PC-9 (cell line): Measurements from ENCODE around the gene KPNA6. TPM values are rescaled to one million over a fixed set of nuclear protein-coding genes. Genes with fewer than 3 reads are reported as not detected.

Source experiments
- BruUV-seq: library from RNA; stranded (reverse); fragments of 400-500 nt; replicated peaks from 2 replicates; lab custom pipeline; 2021; lab: Mats Ljungman, UMichigan
- CTCF ChIA-PET: fragments of 300-600 bp; sonication (Branson Sonifier 250); formaldehyde crosslinking; loops from one replicate; lab custom pipeline; 2022; ENCODE audit warnings: antibody characterized with exemption; lab: Charles Lee
- POLR2A ChIA-PET: fragments of 300-600 bp; sonication (Branson Sonifier 250); formaldehyde crosslinking; loops from one replicate; lab custom pipeline; 2022; ENCODE audit warnings: antibody characterized with exemption; ENCODE audit not compliant: unreplicated experiment; lab: Charles Lee
- DNase-seq, 2 experiments: peaks; one replicate each; pipeline versions ENCODE4 v3.0.0 to v3.0.0-alpha.2; 2015 to 2022; ENCODE audit warnings: mixed read lengths in 1 of 2
- H2AFZ ChIP-seq: fragments of 200-600 bp; sonication (generic); 2 replicates; pipeline ENCODE4 v1.8.1; 2017; ENCODE audit warnings: antibody characterized with exemption
- H3F3A ChIP-seq: fragments of 200-600 bp; sonication (generic); 2 replicates; pipeline ENCODE4 v1.8.1; 2017; ENCODE audit warnings: antibody characterized with exemption, mild to moderate bottlenecking, low read depth; ENCODE audit not compliant: insufficient read depth
- H3K27ac ChIP-seq: fragments of 200-600 bp; sonication (generic); 2 replicates; pipeline ENCODE4 v1.6.1; 2016; ENCODE audit warnings: mixed run types
- H3K27me3 ChIP-seq: fragments of 200-600 bp; sonication (generic); 2 replicates; pipeline ENCODE4 v1.6.1; 2016; ENCODE audit warnings: low read depth, mixed run types; ENCODE audit not compliant: insufficient read depth
- H3K36me3 ChIP-seq: fragments of 200-600 bp; sonication (generic); 2 replicates; pipeline ENCODE4 v1.6.1; 2016; ENCODE audit warnings: low read depth, mixed run types
- H3K4me1 ChIP-seq: fragments of 200-600 bp; sonication (generic); replicated peaks from 2 replicates; pipeline ENCODE4 v1.6.1; 2016; ENCODE audit warnings: mixed run types; ENCODE audit not compliant: insufficient read depth
- H3K4me2 ChIP-seq: fragments of 200-600 bp; sonication (generic); 2 replicates; pipeline ENCODE4 v1.6.1; 2017; ENCODE audit warnings: mixed run types
- H3K4me3 ChIP-seq: fragments of 200-600 bp; sonication (generic); 2 replicates; pipeline ENCODE4 v1.6.1; 2016; ENCODE audit warnings: mixed run types
- H3K79me2 ChIP-seq: fragments of 200-600 bp; sonication (generic); 2 replicates; pipeline ENCODE4 v1.6.1; 2017; ENCODE audit warnings: low read depth, mixed run types
- H3K9me2 ChIP-seq: fragments of 200-600 bp; sonication (generic); 2 replicates; pipeline ENCODE4 v1.8.1; 2017; ENCODE audit warnings: mild to moderate bottlenecking; ENCODE audit not compliant: insufficient read depth
- H3K9me3 ChIP-seq: fragments of 200-600 bp; sonication (generic); 2 replicates; pipeline ENCODE4 v1.8.1; 2016; ENCODE audit warnings: low read depth; ENCODE audit not compliant: insufficient read depth
- H4K20me1 ChIP-seq: fragments of 200-600 bp; sonication (generic); 2 replicates; pipeline ENCODE4 v1.8.1; 2017; ENCODE audit not compliant: insufficient read depth
- CTCF ChIP-seq: fragments of 200-600 bp; sonication (generic); conservative IDR thresholded peaks from 2 replicates; pipeline ENCODE4 v1.6.1; 2017; ENCODE audit warnings: mixed run types, antibody characterized with exemption, mild to moderate bottlenecking, moderate library complexity
- EZH2 ChIP-seq: fragments of 200-600 bp; sonication (generic); IDR thresholded peaks from 2 replicates; pipeline ENCODE4 v1.8.0; 2017; ENCODE audit warnings: antibody characterized with exemption, low read depth
- intact Hi-C: fragments of 100-400 bp; cut with micrococcal nuclease; formaldehyde crosslinking; loops from one replicate; pipeline ENCODE4 v1.10.0; 2022; ENCODE audit not compliant: unreplicated experiment
- total RNA-seq: library from RNA; stranded (reverse); gene quantifications from 2 replicates; pipeline ENCODE4 v1.2.3, GENCODE V29; 2021

Gene KPNA6
- total RNA-seq, 1 experiment from 2014 or later, result 89.9 TPM

DNA sequence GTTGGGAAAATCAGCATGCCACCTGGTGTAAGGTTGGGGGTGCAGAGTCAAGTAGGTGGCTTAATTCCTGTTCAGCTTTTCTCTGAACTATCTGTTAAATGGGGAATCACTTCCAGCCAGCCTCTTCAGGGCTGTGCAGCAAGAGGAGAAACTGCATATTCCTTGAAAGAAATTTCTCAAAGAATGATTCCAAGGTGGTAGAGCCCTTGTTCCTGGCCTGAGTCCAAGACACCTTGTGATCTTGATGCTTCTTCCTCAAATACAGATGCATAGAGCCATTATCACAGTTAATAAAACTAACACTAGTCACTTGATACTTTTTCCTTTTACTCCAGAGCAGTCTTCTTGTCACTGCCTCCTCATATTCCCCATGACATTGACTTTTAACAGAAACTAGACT lies 76.8 kb downstream of the KPNA6 start:
- Histone ChIP-seq H3K27ac (no peak overlapping the region), H3K79me2 (peaks cover 67% of the 10 kb centered on the region), H2AFZ (no peak overlapping the region), H3K4me2 (no peak overlapping the region), H4K20me1 (peaks cover 28% of the 10 kb centered on the region; the same call in 1 of the 2 replicates), H3K36me3 (peaks cover 72% of the 10 kb centered on the region), H3F3A (peaks cover 17% of the 10 kb centered on the region; the same call in 1 of the 2 replicates), H3K9me3 (no peaks in the 10 kb centered on the region), H3K9me2 (no peaks in the 10 kb centered on the region), H3K27me3 (no peaks in the 10 kb centered on the region), H3K4me1 (peaks cover 12% of the 10 kb centered on the region), H3K4me3 (no peak overlapping the region)
- DNase-seq, result no peak
- BruUV-seq, result no TSS peak
- CTCF ChIA-PET, result no interaction called here
- POLR2A ChIA-PET, result no interaction called here
- intact Hi-C loops, result no loop called here
- TF ChIP-seq CTCF, result no peak

GRCh38 chr1:32186077-32186476 lies 78.2 kb downstream of the KPNA6 start:
- CTCF ChIA-PET, result no interaction called here
- H3K4me3 ChIP-seq, result no peak overlapping the region
- H3K36me3 ChIP-seq, result peaks cover 77% of the 10 kb centered on the region
- H3K79me2 ChIP-seq, result peaks cover 55% of the 10 kb centered on the region
- H3K4me2 ChIP-seq, result no peak overlapping the region
- intact Hi-C loops, result no loop called here
- no peaks in the 10 kb centered on the region for H3K9me2 ChIP-seq
- peaks cover 22% of the 10 kb centered on the region for H4K20me1 ChIP-seq
- DNase-seq, result no peak
- TF ChIP-seq CTCF, result no peak
- no peak for TF ChIP-seq EZH2
- peaks cover 8% of the 10 kb centered on the region; the same call in 1 of the 2 replicates for H3F3A ChIP-seq
- no TSS peak for BruUV-seq
- no peaks in the 10 kb centered on the region for H3K27me3 ChIP-seq
- H2AFZ ChIP-seq, result no peak overlapping the region
- POLR2A ChIA-PET, result no interaction called here
- H3K27ac ChIP-seq, result peak overlapping the region; percentile 45
- H3K4me1 ChIP-seq, result peaks cover 7% of the 10 kb centered on the region
- no peaks in the 10 kb centered on the region for H3K9me3 ChIP-seq

- H3K79me2 ChIP-seq, result peaks cover 51% of the 10 kb centered on the region
- H3K36me3 ChIP-seq, result peaks cover 77% of the 10 kb centered on the region
- peaks cover 4% of the 10 kb centered on the region; the same call in 1 of the 2 replicates for H3F3A ChIP-seq
- ChIA-PET CTCF (no interaction called here), POLR2A (no interaction called here)
- BruUV-seq, result no TSS peak
- no peak overlapping the region for H2AFZ ChIP-seq
- H3K4me3 ChIP-seq, result no peak overlapping the region
- peaks cover 3% of the 10 kb centered on the region for H3K4me1 ChIP-seq
- no peak for TF ChIP-seq CTCF
- intact Hi-C loops, result no loop called here
- no peaks in the 10 kb centered on the region for H3K9me2 ChIP-seq
- no peaks in the 10 kb centered on the region for H3K27me3 ChIP-seq
- H3K4me2 ChIP-seq, result no peak overlapping the region
- peaks cover 18% of the 10 kb centered on the region for H4K20me1 ChIP-seq
- H3K9me3 ChIP-seq, result no peaks in the 10 kb centered on the region
- no peak for DNase-seq
- H3K27ac ChIP-seq, result peak overlapping the region; percentile 45
Observed at GRCh38 chr1:32186491-32186890, 78.6 kb downstream of the KPNA6 start.
